Measurements from ENCODE around the gene EYA2.

DNA sequence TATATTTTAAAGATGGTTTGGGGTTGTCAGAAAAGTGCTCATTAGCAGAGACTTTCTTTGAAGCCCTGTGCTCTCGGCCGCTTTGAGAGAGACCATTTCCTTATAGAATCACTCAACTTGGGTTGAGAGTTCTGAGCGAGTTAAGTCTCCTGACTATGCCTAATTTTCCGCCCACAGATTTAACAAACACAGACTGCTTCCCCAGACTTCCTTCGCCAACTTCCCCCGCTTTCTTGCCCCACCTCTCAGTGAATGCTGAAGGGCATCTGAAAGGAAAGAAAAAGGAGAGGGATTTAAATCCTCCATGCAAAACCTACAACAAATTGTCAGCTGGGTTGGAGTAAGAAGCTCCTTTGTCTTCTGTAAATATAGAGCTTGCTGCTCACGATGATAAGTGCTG, 224.0 kb downstream of the EYA2 start:
- TF ChIP-seq, protein P1, sequence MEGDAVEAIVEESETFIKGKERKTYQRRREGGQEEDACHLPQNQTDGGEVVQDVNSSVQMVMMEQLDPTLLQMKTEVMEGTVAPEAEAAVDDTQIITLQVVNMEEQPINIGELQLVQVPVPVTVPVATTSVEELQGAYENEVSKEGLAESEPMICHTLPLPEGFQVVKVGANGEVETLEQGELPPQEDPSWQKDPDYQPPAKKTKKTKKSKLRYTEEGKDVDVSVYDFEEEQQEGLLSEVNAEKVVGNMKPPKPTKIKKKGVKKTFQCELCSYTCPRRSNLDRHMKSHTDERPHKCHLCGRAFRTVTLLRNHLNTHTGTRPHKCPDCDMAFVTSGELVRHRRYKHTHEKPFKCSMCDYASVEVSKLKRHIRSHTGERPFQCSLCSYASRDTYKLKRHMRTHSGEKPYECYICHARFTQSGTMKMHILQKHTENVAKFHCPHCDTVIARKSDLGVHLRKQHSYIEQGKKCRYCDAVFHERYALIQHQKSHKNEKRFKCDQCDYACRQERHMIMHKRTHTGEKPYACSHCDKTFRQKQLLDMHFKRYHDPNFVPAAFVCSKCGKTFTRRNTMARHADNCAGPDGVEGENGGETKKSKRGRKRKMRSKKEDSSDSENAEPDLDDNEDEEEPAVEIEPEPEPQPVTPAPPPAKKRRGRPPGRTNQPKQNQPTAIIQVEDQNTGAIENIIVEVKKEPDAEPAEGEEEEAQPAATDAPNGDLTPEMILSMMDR (IDR thresholded peaks at IDR 0.05; ENCODE audit: poor library complexity), result no peak
- TF ChIP-seq EZH2 (IDR thresholded peaks at IDR 0.05; ENCODE audit: borderline replicate concordance), result no peak

Data from hepatocyte (in vitro differentiated cells).